Endothelial cell of hepatic sinusoid (primary cell): ENCODE results near the gene FAM117A.

Experiments
- in situ Hi-C: cut with HindIII; loops from 2 replicates; pipeline ENCODE4 v1.10.0; 2017; ENCODE audit warnings: low sequenced_read_pairs

FAM117A gene

DNA sequence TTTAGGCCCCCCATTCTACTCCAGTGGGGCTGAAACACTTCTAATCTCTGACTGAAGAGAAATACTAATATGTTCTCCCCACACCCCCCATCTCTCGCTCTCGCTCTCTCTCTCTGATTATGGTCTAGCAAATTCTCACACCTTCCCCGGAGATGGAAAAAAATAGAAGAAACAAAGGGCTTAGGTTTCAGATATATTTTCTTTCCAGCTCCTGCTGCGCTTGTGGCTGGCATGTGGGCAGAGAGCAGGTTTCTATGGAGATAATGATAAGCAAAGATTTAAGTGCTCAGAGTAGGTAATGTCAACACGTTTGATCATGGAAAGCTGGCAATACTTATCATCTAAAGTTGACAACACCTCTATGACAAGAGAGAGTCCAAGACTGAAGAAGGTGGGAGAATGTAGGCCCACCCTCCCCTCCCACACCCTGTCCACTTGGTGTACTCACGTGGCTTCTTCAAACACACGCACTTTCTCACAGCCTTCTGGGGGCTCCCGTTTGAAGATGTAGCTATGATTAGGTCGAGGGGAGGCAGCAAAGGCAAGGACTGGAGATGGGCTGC is 48.1 kb downstream of the FAM117A start:
- in situ Hi-C loops: no loop called here

- in situ Hi-C loops: no loop called here
These were observed 48.7 kb downstream of the FAM117A start for GRCh38 chr17:49715216-49715615.

- in situ Hi-C loops: no loop called here
These were observed 55.3 kb downstream of the FAM117A start for GRCh38 chr17:49708515-49709183.

GRCh38 chr17:49707608-49708514 is 56.1 kb downstream of the FAM117A start, which contains the start of gene SLC35B1:
TSS of gene SLC35B1 (minus strand) at chr17:49707964. CDS start at chr17:49707833, 131 bp downstream.
- in situ Hi-C loops: no loop called here

DNA sequence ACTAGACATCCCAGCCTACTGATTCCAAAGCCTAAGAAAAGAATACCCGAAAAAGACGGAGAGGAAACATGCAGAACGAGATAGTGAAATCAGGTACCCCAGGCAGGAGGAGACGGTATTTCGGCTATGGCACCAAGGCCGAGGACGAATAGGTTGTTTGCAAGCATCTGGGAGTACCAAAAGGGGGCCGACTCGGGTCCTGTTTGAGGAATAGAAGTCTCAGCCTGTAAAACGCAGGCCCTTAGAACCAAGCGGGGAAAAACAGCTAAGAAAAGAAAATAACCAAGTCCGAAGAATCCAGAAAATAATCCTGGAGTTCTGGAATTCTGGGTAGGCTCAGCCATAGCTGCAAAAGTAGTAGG is 56.7 kb downstream of the FAM117A start:
- in situ Hi-C loops: no loop called here

DNA sequence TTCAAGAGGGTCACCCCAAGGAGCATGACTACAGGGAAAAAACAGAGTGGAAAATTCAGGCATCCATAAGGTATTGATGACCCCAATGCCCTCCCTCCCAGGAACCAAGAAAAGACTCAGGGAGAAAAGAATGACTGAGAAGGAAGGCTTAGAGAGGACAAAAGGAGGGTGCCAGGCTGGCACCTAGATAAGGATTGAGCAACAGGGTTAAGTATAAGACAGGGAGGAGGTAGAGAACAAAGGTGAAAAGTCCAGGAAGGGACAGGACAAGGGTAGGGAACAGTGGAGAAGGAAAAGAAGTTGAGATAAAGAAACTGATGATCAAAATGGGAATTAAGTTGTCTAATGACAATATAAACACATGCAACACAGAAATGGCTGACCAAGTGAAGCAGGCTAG is 58.7 kb downstream of the FAM117A start:
- in situ Hi-C loops: no loop called here

- in situ Hi-C loops: no loop called here
These were observed 60.2 kb downstream of the FAM117A start for GRCh38 chr17:49703557-49704277.

GRCh38 chr17:49700960-49701359 is 63.0 kb downstream of the FAM117A start:
- in situ Hi-C loops: no loop called here

GRCh38 chr17:49699966-49700575 is 63.9 kb downstream of the FAM117A start:
- in situ Hi-C loops: no loop called here

DNA sequence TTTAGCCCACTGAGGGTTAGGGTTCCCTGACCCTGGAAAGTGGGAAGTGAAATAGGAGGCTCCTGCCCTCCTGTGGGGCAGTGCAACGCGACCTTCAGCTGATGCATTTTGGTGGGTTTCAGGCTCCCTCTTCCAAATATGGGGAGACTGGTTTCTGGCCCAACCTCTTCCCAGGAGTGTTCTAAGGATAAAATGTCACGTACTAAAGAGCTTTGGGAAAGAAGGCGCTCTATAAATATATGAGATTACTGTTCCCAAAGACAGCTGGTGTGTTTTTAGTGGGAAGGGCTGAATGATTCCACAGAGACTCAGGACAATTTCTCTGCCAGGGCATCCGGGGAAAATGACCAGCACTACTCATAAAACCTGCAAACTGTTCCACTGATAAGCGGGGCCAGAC is 65.9 kb downstream of the FAM117A start:
- in situ Hi-C loops: no loop called here

GRCh38 chr17:49696233-49696761 is 67.6 kb downstream of the FAM117A start:
- in situ Hi-C loops: no loop called here

- in situ Hi-C loops: no loop called here
These were observed 68.2 kb downstream of the FAM117A start for GRCh38 chr17:49695698-49696232.

- in situ Hi-C loops: no loop called here
These were observed 68.9 kb downstream of the FAM117A start for GRCh38 chr17:49694847-49695697.

DNA sequence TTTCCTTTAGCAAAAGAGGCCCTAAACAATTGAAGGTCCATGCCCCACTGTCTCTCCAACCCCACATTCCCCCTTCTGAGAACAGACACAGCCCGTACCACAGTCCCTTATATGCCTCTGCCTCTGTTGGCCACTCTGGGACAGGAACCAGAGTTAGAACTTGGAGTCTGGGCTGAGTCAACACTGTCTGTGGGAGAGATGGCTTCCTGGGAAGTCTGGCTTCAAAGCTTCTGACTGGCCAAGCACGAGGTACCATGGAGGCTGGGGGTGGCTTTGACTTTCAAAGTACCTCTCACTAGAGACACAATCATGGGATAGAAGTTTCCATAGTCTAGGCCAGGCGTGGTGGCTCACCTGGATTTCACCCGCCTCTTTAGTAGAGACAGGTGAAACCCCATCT is 71.2 kb downstream of the FAM117A start:
- in situ Hi-C loops: no loop called here

DNA sequence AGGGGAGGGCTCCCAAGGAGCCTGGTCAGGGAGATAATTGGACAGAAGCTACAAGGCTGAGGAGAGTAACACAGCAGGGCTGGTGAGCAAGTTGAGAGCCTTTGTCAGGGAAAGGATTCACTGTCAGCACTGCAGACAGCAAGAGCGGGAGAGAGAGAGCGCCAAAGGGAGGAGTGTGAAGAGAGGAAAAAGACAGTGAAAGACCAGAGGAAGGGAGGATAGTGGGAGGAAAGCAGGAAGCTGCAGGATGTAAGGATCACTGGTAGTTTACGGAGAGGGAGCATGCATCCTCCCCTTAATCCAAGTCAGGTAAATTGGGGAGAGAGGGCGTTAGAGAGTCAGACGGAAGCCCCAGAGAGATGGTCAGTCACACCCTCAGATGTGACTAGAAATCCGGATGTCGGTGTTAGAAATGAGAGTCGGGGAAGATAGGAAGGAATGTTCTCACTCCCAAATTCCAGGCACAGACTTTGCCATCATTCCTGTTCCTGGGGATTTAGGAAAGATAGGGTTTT is 72.2 kb downstream of the FAM117A start:
- in situ Hi-C loops: no loop called here

DNA sequence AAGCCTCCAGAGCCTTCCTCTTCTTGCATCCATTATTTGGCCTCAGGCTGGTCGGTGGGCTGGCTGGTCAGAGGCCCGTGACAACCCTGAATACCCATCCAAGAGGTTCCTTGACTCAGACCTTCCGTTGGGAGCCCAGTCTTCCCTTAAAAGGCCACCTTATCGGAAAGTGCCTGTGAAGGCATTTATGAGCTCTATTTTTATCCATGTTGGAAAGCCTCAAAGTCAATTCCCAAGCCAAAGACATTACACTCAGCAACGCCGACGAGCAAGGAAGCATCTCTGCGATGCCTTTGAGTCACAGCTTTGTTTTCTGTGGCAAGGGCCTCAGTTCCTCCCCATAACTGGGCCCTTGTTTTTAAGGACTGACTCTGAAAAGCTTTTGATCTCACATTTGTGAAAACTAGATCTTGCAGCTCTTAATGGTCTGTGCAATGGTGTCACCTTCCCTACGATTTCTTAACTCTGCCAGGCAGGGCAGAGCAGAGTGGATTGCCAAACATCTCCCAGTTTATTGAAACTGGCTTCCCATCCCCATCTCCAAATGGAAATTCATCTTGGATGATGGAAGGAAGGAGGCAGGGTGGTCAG is 72.8 kb downstream of the FAM117A start:
- in situ Hi-C loops: no loop called here

DNA sequence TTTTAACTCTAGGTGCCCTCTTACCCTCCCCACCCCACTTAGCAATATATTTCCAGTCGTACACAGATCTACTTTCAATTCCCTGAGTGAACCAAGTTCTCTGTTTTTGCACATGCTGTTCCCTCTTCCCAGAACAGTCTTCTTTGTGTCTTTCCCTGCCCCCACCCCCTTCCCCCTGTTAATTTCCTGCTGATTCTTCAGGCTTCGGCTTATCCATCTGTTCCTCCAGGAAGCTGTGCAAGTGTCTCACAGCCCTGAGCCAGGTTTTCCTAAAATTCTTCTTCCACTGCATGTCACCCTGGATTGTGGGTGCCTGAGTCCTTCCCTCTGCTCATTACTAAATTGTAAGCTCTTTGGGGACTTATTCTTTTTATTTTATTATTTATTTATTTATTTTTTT is 73.7 kb downstream of the FAM117A start:
- in situ Hi-C loops: no loop called here

GRCh38 chr17:49688848-49689247 is 75.1 kb downstream of the FAM117A start:
- in situ Hi-C loops: loop anchor here (5.0 kb wide), 1 partner anchor 107 kb away; no protein-coding TSS in a partner anchor
